Panc1 (cell line): Measurements from ENCODE around the gene SLC51A. TPM values are rescaled to one million over a fixed set of nuclear protein-coding genes. Genes with fewer than 3 reads are reported as not detected.
"Not testable (repeated sequence)": the region's sequence is repeated elsewhere in the genome, so short reads cannot be mapped to it uniquely, and the experiment has no call there.

Experiments
- ATAC-seq: fragments of 200-7000 bp; cut with Tn5 transposase; 2 replicates; pipeline ENCODE4 v1.9.1; 2020; ENCODE audit warnings: mild to moderate bottlenecking, moderate library complexity
- BruUV-seq: library from RNA; stranded (reverse); fragments of 400-500 nt; replicated peaks from 2 replicates; lab custom pipeline; 2021; lab: Mats Ljungman, UMichigan
- CTCF ChIA-PET: fragments of 300-600 bp; sonication (Branson Sonifier 250); formaldehyde crosslinking; loops from one replicate; lab custom pipeline; 2022; ENCODE audit warnings: antibody characterized with exemption; lab: Charles Lee
- POLR2A ChIA-PET: fragments of 300-600 bp; sonication (Branson Sonifier 250); formaldehyde crosslinking; loops from one replicate; lab custom pipeline; 2022; ENCODE audit warnings: antibody characterized with exemption; lab: Charles Lee
- DNase-seq: peaks from one replicate; pipeline ENCODE4 v3.0.0-alpha.2; 2010; ENCODE audit warnings: low read depth, low spot score
- H3K27ac ChIP-seq: 2 replicates; pipeline ENCODE4 v1.5.1; 2011; ENCODE audit warnings: mild to moderate bottlenecking, low read length, inconsistent platforms
- H3K27me3 ChIP-seq: fragments of 200-500 bp; sonication (Bioruptor generic); 2 replicates; pipeline ENCODE4 v1.6.0; 2014; ENCODE audit warnings: low read length, inconsistent platforms; ENCODE audit not compliant: control insufficient read depth, insufficient read depth
- H3K36me3 ChIP-seq: fragments of 200-500 bp; sonication (Bioruptor generic); 2 replicates; pipeline ENCODE4 v1.5.1; 2014; ENCODE audit warnings: inconsistent platforms, mild to moderate bottlenecking, low read length, moderate library complexity; ENCODE audit not compliant: control insufficient read depth, insufficient read depth
- H3K4me1 ChIP-seq: 2 replicates; pipeline ENCODE4 v1.5.1; 2011; ENCODE audit warnings: inconsistent platforms, mild to moderate bottlenecking, low read length, moderate library complexity; ENCODE audit not compliant: control insufficient read depth, insufficient read depth
- H3K4me3 ChIP-seq, 2 experiments: 2 replicates each; pipeline ENCODE4 v1.5.1; 2011 to 2012; ENCODE audit warnings: low read depth in 2 of 2, low read length in 2 of 2, mild to moderate bottlenecking in 2 of 2, inconsistent platforms in 1 of 2, moderate library complexity in 1 of 2
- H3K9me3 ChIP-seq: fragments of 200-500 bp; sonication (Bioruptor generic); 2 replicates; pipeline ENCODE4 v1.5.1; 2014; ENCODE audit warnings: low read depth, mild to moderate bottlenecking, inconsistent platforms, low read length, moderate library complexity; ENCODE audit not compliant: control insufficient read depth, insufficient read depth
- CTCF ChIP-seq: fragments of 450-650 bp; IDR thresholded peaks from 2 replicates; pipeline ENCODE4 v1.5.1; 2017; ENCODE audit warnings: mild to moderate bottlenecking
- POLR2AphosphoS5 ChIP-seq: IDR thresholded peaks from 2 replicates; pipeline ENCODE4 v1.6.1; 2012; ENCODE audit warnings: mild to moderate bottlenecking, low read depth, low read length, moderate library complexity
- SIN3A ChIP-seq: IDR thresholded peaks from 2 replicates; pipeline ENCODE4 v1.6.1; 2012; ENCODE audit warnings: low read depth, mild to moderate bottlenecking, low read length, moderate library complexity, borderline replicate concordance; ENCODE audit not compliant: insufficient read depth
- TCF7L2 ChIP-seq: IDR thresholded peaks from 2 replicates; pipeline ENCODE4 v1.6.1; 2011; ENCODE audit warnings: mild to moderate bottlenecking, low read depth, low read length, inconsistent platforms
- in situ Hi-C: cut with HindIII; loops from 2 replicates; pipeline ENCODE4 v1.10.0; 2016; ENCODE audit warnings: low sequenced_read_pairs, low pct_unique_long_range_greater_than_20kb
- intact Hi-C: fragments of 100-400 bp; cut with micrococcal nuclease; formaldehyde crosslinking; loops from one replicate; pipeline ENCODE4 v1.10.0; 2022; ENCODE audit not compliant: unreplicated experiment
- total RNA-seq: library from RNA; stranded (reverse); gene quantifications from one replicate; pipeline ENCODE4 v1.2.1, GENCODE V29; 2021; ENCODE audit not compliant: unreplicated experiment
- TF ChIP-seq, protein P1 (sequence below), 2 experiments: IDR thresholded peaks; 2 replicates each; pipeline ENCODE4 v1.6.1; 2011 to 2012; ENCODE audit warnings: low read depth in 2 of 2, control low read depth in 1 of 2, low read length in 1 of 2, mild to moderate bottlenecking in 1 of 2, moderate library complexity in 1 of 2; ENCODE audit not compliant: insufficient read depth in 1 of 2

Gene SLC51A
- total RNA-seq, 1 experiment from 2014 or later = not detected

DNA sequence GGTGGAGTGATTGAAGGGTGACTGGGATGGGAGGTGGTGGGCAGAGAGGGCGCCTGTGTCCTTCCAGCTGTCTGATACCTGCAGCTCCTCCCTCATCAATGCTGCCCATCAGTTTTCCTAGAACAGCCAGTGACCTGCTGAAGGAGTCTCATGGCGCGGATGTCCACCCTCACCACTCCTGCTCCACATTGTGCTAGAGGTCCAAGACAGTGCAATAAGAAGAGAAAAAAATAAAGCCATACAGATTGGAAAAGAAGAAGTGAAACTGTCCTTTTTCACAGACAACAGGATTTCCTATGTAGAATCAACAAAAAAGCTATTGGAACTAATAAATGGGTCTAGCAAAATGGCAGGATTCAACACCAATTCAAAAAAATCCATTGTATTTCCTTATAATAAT lies 12.5 kb upstream of the SLC51A start:
- DNase-seq (no peak), ATAC-seq (no peak)
- Histone ChIP-seq H3K4me1 (no peaks in the 10 kb centered on the region), H3K4me3 (no peak overlapping the region), H3K27ac (no peak overlapping the region), H3K9me3 (no peaks in the 10 kb centered on the region), H3K27me3 (no peaks in the 10 kb centered on the region), H3K36me3 (no peaks in the 10 kb centered on the region)
- TF ChIP-seq TCF7L2 (no peak), CTCF (no peak), SIN3A (no peak), POLR2AphosphoS5 (no peak)
- TF ChIP-seq, protein P1, sequence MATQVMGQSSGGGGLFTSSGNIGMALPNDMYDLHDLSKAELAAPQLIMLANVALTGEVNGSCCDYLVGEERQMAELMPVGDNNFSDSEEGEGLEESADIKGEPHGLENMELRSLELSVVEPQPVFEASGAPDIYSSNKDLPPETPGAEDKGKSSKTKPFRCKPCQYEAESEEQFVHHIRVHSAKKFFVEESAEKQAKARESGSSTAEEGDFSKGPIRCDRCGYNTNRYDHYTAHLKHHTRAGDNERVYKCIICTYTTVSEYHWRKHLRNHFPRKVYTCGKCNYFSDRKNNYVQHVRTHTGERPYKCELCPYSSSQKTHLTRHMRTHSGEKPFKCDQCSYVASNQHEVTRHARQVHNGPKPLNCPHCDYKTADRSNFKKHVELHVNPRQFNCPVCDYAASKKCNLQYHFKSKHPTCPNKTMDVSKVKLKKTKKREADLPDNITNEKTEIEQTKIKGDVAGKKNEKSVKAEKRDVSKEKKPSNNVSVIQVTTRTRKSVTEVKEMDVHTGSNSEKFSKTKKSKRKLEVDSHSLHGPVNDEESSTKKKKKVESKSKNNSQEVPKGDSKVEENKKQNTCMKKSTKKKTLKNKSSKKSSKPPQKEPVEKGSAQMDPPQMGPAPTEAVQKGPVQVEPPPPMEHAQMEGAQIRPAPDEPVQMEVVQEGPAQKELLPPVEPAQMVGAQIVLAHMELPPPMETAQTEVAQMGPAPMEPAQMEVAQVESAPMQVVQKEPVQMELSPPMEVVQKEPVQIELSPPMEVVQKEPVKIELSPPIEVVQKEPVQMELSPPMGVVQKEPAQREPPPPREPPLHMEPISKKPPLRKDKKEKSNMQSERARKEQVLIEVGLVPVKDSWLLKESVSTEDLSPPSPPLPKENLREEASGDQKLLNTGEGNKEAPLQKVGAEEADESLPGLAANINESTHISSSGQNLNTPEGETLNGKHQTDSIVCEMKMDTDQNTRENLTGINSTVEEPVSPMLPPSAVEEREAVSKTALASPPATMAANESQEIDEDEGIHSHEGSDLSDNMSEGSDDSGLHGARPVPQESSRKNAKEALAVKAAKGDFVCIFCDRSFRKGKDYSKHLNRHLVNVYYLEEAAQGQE (IDR thresholded peaks at IDR 0.05; ENCODE audit: insufficient read depth in 1 of 2, low read depth in 2 of 2, low read length in 1 of 2) = no peak
- POLR2A ChIA-PET = no interaction called here
- BruUV-seq = no TSS peak
- CTCF ChIA-PET = interaction anchor here (0.6 kb wide), 1 partner anchor 129 kb away, joined by 6 read pairs; no protein-coding TSS in a partner anchor
- in situ Hi-C loops (no loop called here), intact Hi-C loops (no loop called here)

GRCh38 chr3:196205442-196206205 lies 10.7 kb upstream of the SLC51A start:
- BruUV-seq, H3K36me3 ChIP-seq, ATAC-seq, CTCF ChIA-PET, H3K27ac ChIP-seq, POLR2A ChIA-PET, in situ Hi-C loops, H3K4me3 ChIP-seq, DNase-seq, H3K27me3 ChIP-seq, H3K4me1 ChIP-seq, intact Hi-C loops, H3K9me3 ChIP-seq: not testable (repeated sequence)
